ENCODE measurements around the gene SLC9A9. TPM values are rescaled to one million over a fixed set of nuclear protein-coding genes. Genes with fewer than 3 reads are reported as not detected.

Gene SLC9A9
- total and polyA plus RNA-seq, 2 of the 8 experiments (the other 6 are each of a cell fraction or from before 2014, with no cell fraction given), result 0.48 to 1.1 TPM

DNA sequence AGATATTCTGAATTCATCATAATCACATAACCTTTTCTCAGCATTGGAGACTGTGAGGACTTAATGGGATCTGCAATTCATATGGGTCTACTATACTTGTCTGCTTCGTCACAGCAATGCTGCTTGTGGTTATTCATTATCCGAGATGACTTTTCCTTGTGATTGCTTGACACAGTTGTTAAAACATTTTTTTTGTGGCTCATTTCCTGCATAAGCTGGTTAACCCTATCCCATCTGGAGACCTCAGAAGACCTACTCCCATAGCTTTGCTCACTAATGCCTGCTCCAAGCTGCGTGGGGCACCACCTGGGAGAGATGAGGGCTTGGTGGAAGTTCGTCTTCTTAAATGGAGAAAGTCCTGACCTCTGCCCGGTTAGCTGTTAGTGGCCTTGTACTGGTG is 367.9 kb downstream of the SLC9A9 start:
- H4K8ac ChIP-seq (ENCODE audit: extremely low read depth, insufficient read depth, low read length), result no peak overlapping the region
- no peaks in the 10 kb centered on the region for H3K79me1 ChIP-seq (ENCODE audit: low read depth, low read length)
- no peak overlapping the region for H2BK5ac ChIP-seq (ENCODE audit: low read depth, low read length)
- CTCF ChIA-PET (ENCODE audit: partially characterized antibody), result interaction anchor here (0.7 to 1.0 kb wide), 3 partner anchors 128 to 362 kb away, joined by 3 read pairs; no protein-coding TSS in a partner anchor
- no peaks in the 10 kb centered on the region for H3K9me3 ChIP-seq (ENCODE audit: insufficient read depth in 2 of 2, low read depth in 1 of 2, low read length in 1 of 2)
- POLR2A ChIA-PET (ENCODE audit: partially characterized antibody), result no interaction called here
- no peak for FAIRE-seq
- H4K91ac ChIP-seq (replicated peaks; ENCODE audit: insufficient read length, low read length), result no peak overlapping the region
- WGBS, 2 experiments (ENCODE audit: extremely low coverage in 1 of 2, insufficient coverage in 1 of 2, insufficient read length in 1 of 2, insufficient replicate concordance in 2 of 2, low coverage in 1 of 2, low lambda C conversion rate in 2 of 2, missing lambda C conversion rate in 1 of 2), result 65% methylated on average over 5 of the region's 5 CpGs; no CpG with 5 or more reads in 1 of the 2 experiments
- H2AFZ ChIP-seq (ENCODE audit: low read length), result no peak overlapping the region
- H3K4ac ChIP-seq (replicated peaks; ENCODE audit: insufficient read length, low read depth, low read length), result no peak overlapping the region
- no peak overlapping the region for H2AK5ac ChIP-seq (ENCODE audit: low read depth, low read length)
- H3K23ac ChIP-seq (ENCODE audit: insufficient read length), result no peak overlapping the region
- no peak overlapping the region for H2BK20ac ChIP-seq (ENCODE audit: low read length)
- H3K4me2 ChIP-seq (ENCODE audit: insufficient read depth in 1 of 2, low read depth in 2 of 2, low read length in 2 of 2), result no peak overlapping the region
- H4K5ac ChIP-seq (ENCODE audit: insufficient read length, low read depth, low read length), result no peak overlapping the region
- H2BK12ac ChIP-seq (ENCODE audit: low read depth, low read length), result no peak overlapping the region
- DNase-seq (ENCODE audit: low read depth in 1 of 2, low spot score in 2 of 2), result no peak
- H3K27me3 ChIP-seq (replicated peaks in 1 of 4; ENCODE audit: control insufficient read depth in 3 of 4, extremely low read depth in 1 of 4, insufficient read depth in 3 of 4, low read length in 3 of 4), result no peaks in the 10 kb centered on the region; a peak in 1 of 7 replicates
- no peak overlapping the region for H3K18ac ChIP-seq (ENCODE audit: extremely low read depth, low read length)
- no peak overlapping the region for H3K56ac ChIP-seq (replicated peaks; ENCODE audit: insufficient read length, low read depth, low read length)
- H3K4me1 ChIP-seq (replicated peaks in 1 of 4; ENCODE audit: control insufficient read depth in 3 of 4, insufficient read depth in 4 of 4, low read length in 3 of 4), result peaks cover 0 to 8% (median 1%) of the 10 kb centered on the region in 4 experiments; a peak in 3 of 7 replicates
- H2BK15ac ChIP-seq (ENCODE audit: low read length), result no peak overlapping the region
- no peak overlapping the region for H3K14ac ChIP-seq (ENCODE audit: insufficient read length)
- H3K23me2 ChIP-seq (ENCODE audit: low read depth, low read length), result no peaks in the 10 kb centered on the region
- no peak overlapping the region for H3K27ac ChIP-seq (ENCODE audit: low read depth, low read length)
- no peaks in the 10 kb centered on the region for H4K20me1 ChIP-seq (replicated peaks in 1 of 2; ENCODE audit: control insufficient read depth in 1 of 2, insufficient read depth in 2 of 2, low read length in 2 of 2)
- H3K36me3 ChIP-seq (ENCODE audit: control insufficient read depth in 2 of 4, insufficient read depth in 4 of 4, low read length in 3 of 4), result no peaks in the 10 kb centered on the region
- H2BK120ac ChIP-seq (replicated peaks; ENCODE audit: low read depth, low read length), result no peak overlapping the region
- no peaks in the 10 kb centered on the region for H3K79me2 ChIP-seq (ENCODE audit: control insufficient read depth in 1 of 2, insufficient read depth in 2 of 2, low read length in 2 of 2)
- H3K9ac ChIP-seq (replicated peaks in 1 of 4; ENCODE audit: extremely low read depth in 1 of 4, low read depth in 3 of 4, low read length in 3 of 4), result no peak overlapping the region
- no peak overlapping the region for H3K4me3 ChIP-seq (ENCODE audit: extremely low read depth in 1 of 4, insufficient read depth in 2 of 4, low read depth in 3 of 4, low read length in 4 of 4)
- TF ChIP-seq RFX5 (IDR thresholded peaks at IDR 0.05; ENCODE audit: borderline replicate concordance, low read depth, low read length) (no peak), TBP (IDR thresholded peaks at IDR 0.05; ENCODE audit: low read depth, low read length) (no peak), EGR1 (IDR thresholded peaks at IDR 0.05; ENCODE audit: borderline replicate concordance, low read depth, low read length) (no peak), TAF7 (optimal IDR thresholded peaks at IDR 0.05; ENCODE audit: borderline replicate concordance, low read depth, low read length) (no peak), CEBPB (IDR thresholded peaks at IDR 0.05; ENCODE audit: low read depth, low read length) (no peak), SRF (IDR thresholded peaks at IDR 0.05; ENCODE audit: low read depth, low read length) (no peak)
